K562 (cell line): ENCODE results near the gene API5. TPM values are rescaled to one million over a fixed set of nuclear protein-coding genes. Genes with fewer than 3 reads are reported as not detected.

ENCODE experiments used
- ATAC-seq: fragments of 200-7000 bp; cut with Tn5 transposase; 3 replicates; pipeline ENCODE4 v1.9.1; 2020; ENCODE audit warnings: moderate library complexity
- BruUV-seq: library from RNA; stranded (reverse); fragments of 400-500 nt; replicated peaks from 2 replicates; lab custom pipeline; 2021; lab: Mats Ljungman, UMichigan
- CTCF ChIA-PET: fragments of 300-600 bp; formaldehyde crosslinking; extraction: SDS; loops from one replicate; lab custom pipeline; 2021; ENCODE audit warnings: low intra/inter-chr PET ratio; lab: Yijun Ruan, JAX
- POLR2A ChIA-PET: fragments of 300-600, 350-650 bp; sonication (Branson Sonifier 250); formaldehyde crosslinking; extraction: SDS; loops from one replicate; lab custom pipeline; 2021; ENCODE audit warnings: antibody characterized with exemption, inconsistent platforms; lab: Yijun Ruan, JAX
- DNase-seq, 4 experiments: peaks; one replicate each; pipeline versions ENCODE4 v3.0.0 to v3.0.0-alpha.2; 2011 to 2018; ENCODE audit warnings: low spot score in 3 of 4, mixed read lengths in 3 of 4; ENCODE audit errors: extremely low read depth in 1 of 4
- FAIRE-seq: peaks from 2 replicates; lab custom pipeline; 2011; peaks lifted over from hg19 to GRCh38; lab: Jason Lieb, UNC
- H2AFZ ChIP-seq: 2 replicates; pipeline ENCODE4 v1.6.0; 2011; ENCODE audit warnings: low read depth, low read length, control low read depth, inconsistent platforms
- H3K27ac ChIP-seq: fragments of 200-600 bp; 3 replicates; pipeline ENCODE4 v1.8.0; 2011; ENCODE audit warnings: low read depth, mild to moderate bottlenecking, control low read depth, inconsistent platforms, low read length, moderate library complexity, mixed read lengths; ENCODE audit errors: extremely low read depth
- H3K27me3 ChIP-seq, 2 experiments: fragments of 300-600 bp in 1 of 2; 2 replicates in 1 of 2; 3 replicates in 1 of 2; pipeline versions ENCODE4 v1.6.0 to v1.8.0; 2011; ENCODE audit warnings: inconsistent platforms in 2 of 2, low read length in 2 of 2, mild to moderate bottlenecking in 1 of 2, mixed read lengths in 1 of 2, moderate library complexity in 1 of 2; ENCODE audit not compliant: control insufficient read depth in 2 of 2, insufficient read depth in 2 of 2
- H3K36me3 ChIP-seq: fragments of 300-600 bp; 3 replicates; pipeline ENCODE4 v1.8.0; 2011; ENCODE audit warnings: mild to moderate bottlenecking, low read length, inconsistent platforms; ENCODE audit not compliant: control insufficient read depth, insufficient read depth
- H3K4me1 ChIP-seq, 2 experiments: fragments of 200-600 bp in 1 of 2; replicated peaks in 1 of 2; 2 replicates in 1 of 2; 3 replicates in 1 of 2; pipeline versions ENCODE4 v1.5.1 to v1.8.0; 2011; ENCODE audit warnings: inconsistent platforms in 2 of 2, low read length in 2 of 2, mild to moderate bottlenecking in 1 of 2, mixed read lengths in 1 of 2, moderate library complexity in 1 of 2; ENCODE audit not compliant: control insufficient read depth in 2 of 2, insufficient read depth in 2 of 2
- H3K4me2 ChIP-seq: 2 replicates; pipeline ENCODE4 v1.6.1; 2011; ENCODE audit warnings: low read length, control low read depth, inconsistent platforms, mixed read lengths; ENCODE audit not compliant: insufficient read depth
- H3K4me3 ChIP-seq: fragments of 200-600 bp; sonication (generic), shearing (Covaris generic); 2 replicates; pipeline ENCODE4 v1.5.1; 2016; ENCODE audit warnings: control low read depth, inconsistent platforms
- H3K79me2 ChIP-seq: fragments of 200-600 bp; 3 replicates; pipeline ENCODE4 v1.8.0; 2011; ENCODE audit warnings: low read length, inconsistent platforms; ENCODE audit not compliant: control insufficient read depth, insufficient read depth
- H3K9ac ChIP-seq, 2 experiments: 2 replicates each; pipeline versions ENCODE4 v1.6.0 to v1.6.1; 2011; ENCODE audit warnings: low read depth in 2 of 2, low read length in 2 of 2, control low read depth in 1 of 2, inconsistent platforms in 1 of 2, mild to moderate bottlenecking in 1 of 2, mixed read lengths in 1 of 2; ENCODE audit not compliant: insufficient read depth in 1 of 2
- H3K9me1 ChIP-seq: one replicate; pipeline ENCODE4 v1.6.0; 2011; ENCODE audit warnings: inconsistent platforms, mild to moderate bottlenecking, low read length, moderate library complexity; ENCODE audit not compliant: control insufficient read depth, insufficient read depth
- H3K9me3 ChIP-seq: replicated peaks from 2 replicates; pipeline ENCODE4 v1.5.1; 2011; ENCODE audit warnings: low read depth, low read length, inconsistent platforms; ENCODE audit not compliant: control insufficient read depth, insufficient read depth
- H4K20me1 ChIP-seq: replicated peaks from 2 replicates; pipeline ENCODE4 v1.6.1; 2011; ENCODE audit warnings: low read length, inconsistent platforms, mixed read lengths; ENCODE audit not compliant: control insufficient read depth, insufficient read depth
- ARID1B ChIP-seq: fragments of 450-650 bp; IDR thresholded peaks from 2 replicates; pipeline ENCODE4 v1.6.1; 2016; ENCODE audit warnings: antibody characterized with exemption, mild to moderate bottlenecking, inconsistent platforms
- ATF3 ChIP-seq, 2 experiments: fragments of 450-650 bp in 1 of 2; sonication (generic) in 1 of 2; formaldehyde crosslinking in 1 of 2; IDR thresholded peaks in 1 of 2; conservative IDR thresholded peaks in 1 of 2; 2 replicates each; pipeline versions ENCODE4 v1.6.1 to v1.8.1; 2016 to 2023; ENCODE audit warnings: mild to moderate bottlenecking in 2 of 2, moderate library complexity in 2 of 2, inconsistent platforms in 1 of 2, missing genetic modification reagents in 1 of 2
- CAMTA2 ChIP-seq: fragments of 250-450 bp; sonication (Bioruptor Pico); conservative IDR thresholded peaks from 2 replicates; pipeline ENCODE4 v1.5.1; 2022
- DACH1 ChIP-seq: fragments of 450-650 bp; IDR thresholded peaks from 2 replicates; pipeline ENCODE4 v1.6.1; 2018; ENCODE audit not compliant: partially characterized antibody
- E2F1 ChIP-seq: sonication (generic); formaldehyde crosslinking; IDR thresholded peaks from 2 replicates; pipeline ENCODE4 v1.8.1; 2023; ENCODE audit warnings: mild to moderate bottlenecking, missing genetic modification reagents, moderate library complexity
- ESRRA ChIP-seq: fragments of 450-650 bp; IDR thresholded peaks from 2 replicates; pipeline ENCODE4 v1.6.1; 2014; ENCODE audit warnings: low read depth, mild to moderate bottlenecking, moderate library complexity, borderline replicate concordance
- FOSL1 ChIP-seq: fragments of 200-800 bp; sonication (Bioruptor generic); conservative IDR thresholded peaks from 2 replicates; pipeline ENCODE4 v1.6.1; 2016; ENCODE audit warnings: missing genetic modification characterization, missing compliant biosample characterization
- JUND ChIP-seq, 2 experiments: IDR thresholded peaks; 2 replicates in 1 of 2; 3 replicates in 1 of 2; pipeline ENCODE4 v1.6.1; 2011; ENCODE audit warnings: borderline replicate concordance in 2 of 2, low read depth in 2 of 2, low read length in 2 of 2, improper control_type of control experiment in 1 of 2, missing biosample characterization in 1 of 2, missing genetic modification characterization in 1 of 2, missing genetic modification reagents in 1 of 2
- NFIC ChIP-seq: fragments of 450-650 bp; IDR thresholded peaks from 2 replicates; pipeline ENCODE4 v1.6.1; 2017; ENCODE audit warnings: mild to moderate bottlenecking, inconsistent platforms
- RAD21 ChIP-seq, 2 experiments: fragments of 250-450 bp in 1 of 2; fragments of 450-650 bp in 1 of 2; sonication (Bioruptor Pico) in 1 of 2; formaldehyde crosslinking in 1 of 2; IDR thresholded peaks in 1 of 2; conservative IDR thresholded peaks in 1 of 2; 2 replicates each; pipeline versions ENCODE4 v1.4.0 to v1.8.0; 2020 to 2022; ENCODE audit warnings: mild to moderate bottlenecking in 2 of 2, moderate library complexity in 1 of 2
- ZNF586 ChIP-seq: fragments of 450-650 bp; formaldehyde crosslinking; conservative IDR thresholded peaks from 2 replicates; pipeline ENCODE4 v1.4.0; 2020; ENCODE audit warnings: mild to moderate bottlenecking, moderate library complexity
- ZNF780A ChIP-seq: fragments of 250-450 bp; sonication (Bioruptor Pico); IDR thresholded peaks from 2 replicates; pipeline ENCODE4 v1.5.0; 2021; ENCODE audit warnings: mild to moderate bottlenecking
- WGBS: fragments of 100-300 bp; shearing (Covaris generic); methylation state at CpG from one replicate; pipeline ENCODE4 v1.1.6; 2016; ENCODE audit warnings: low coverage, mixed read lengths; ENCODE audit not compliant: insufficient coverage; ENCODE audit errors: missing lambda C conversion rate; 5-methylcytosine and 5-hydroxymethylcytosine counted together
- in situ Hi-C: fragments of 300-500 bp; cut with MboI; formaldehyde crosslinking; loops from 4 replicates; pipeline ENCODE4 v1.15.0; 2018; ENCODE audit warnings: inconsistent platforms, mixed read lengths
- intact Hi-C: fragments of 100-400 bp; cut with micrococcal nuclease; formaldehyde crosslinking; loops from 2 replicates; pipeline ENCODE4 v1.14.2; 2022
- polyA plus RNA-seq, 8 experiments: library from polyadenylated mRNA; depleted of rRNA in 4 of 8; stranded (reverse) in 5 of 8; unstranded in 3 of 8; fragments of >200 nt; fragmentation: Nextera tagmentation in 2 of 8; fragmentation: Illumina TruSeq in 1 of 8; extraction: Ambion mirVana in 2 of 8; extraction: Trizol in 1 of 8; gene quantifications; 2 replicates each; pipeline versions ENCODE4 v1.2.1 to v1.2.3, GENCODE V29; 2011 to 2014; ENCODE audit warnings: inconsistent platforms in 1 of 8, missing spikeins in 1 of 8
- total RNA-seq, 7 experiments: library from RNA; depleted of rRNA in 6 of 7; stranded (reverse); fragments of >200 nt in 6 of 7; fragmentation: Illumina TruSeq in 2 of 7; extraction: Trizol in 2 of 7; gene quantifications; 2 replicates each; pipeline versions ENCODE4 v1.2.1 to v1.2.3, GENCODE V29; 2011 to 2021; ENCODE audit warnings: low replicate concordance in 1 of 7

The API5 gene
- total and polyA plus RNA-seq, 9 of the 15 experiments (the other 6 are each of a cell fraction or from before 2014, with no cell fraction given) = 59.8 to 146 (median 123) TPM

GRCh38 chr11:43327987-43328386 lies 16.2 kb downstream of the API5 start:
- no peak overlapping the region for H3K4me2 ChIP-seq
- H3K27me3 ChIP-seq = no peaks in the 10 kb centered on the region
- POLR2A ChIA-PET = interaction anchor here (1.1 kb wide), 1 partner anchor 8 kb away, joined by 3 read pairs; no protein-coding TSS in a partner anchor
- CTCF ChIA-PET = no interaction called here
- H2AFZ ChIP-seq = no peak overlapping the region
- no peak for ATAC-seq
- no peaks in the 10 kb centered on the region for H3K9me3 ChIP-seq
- FAIRE-seq = no peak
- intact Hi-C loops (loop anchor here (5.0 kb wide), 1 partner anchor 89 kb away; no protein-coding TSS in a partner anchor), in situ Hi-C loops (no loop called here)
- H3K9me1 ChIP-seq = no peaks in the 10 kb centered on the region
- no TSS peak for BruUV-seq
- peaks cover 98% of the 10 kb centered on the region for H3K36me3 ChIP-seq
- no peak overlapping the region for H3K9ac ChIP-seq
- no peak overlapping the region for H3K27ac ChIP-seq
- TF ChIP-seq DACH1 = peak; percentile 28
- TF ChIP-seq JUND (IDR thresholded peaks at IDR 0.05; ENCODE audit: borderline replicate concordance, low read depth, low read length) = peak; percentile 47; the same call in 1 of the 2 replicates
- TF ChIP-seq JUND (tag; IDR thresholded peaks at IDR 0.05; ENCODE audit: borderline replicate concordance, low read depth, low read length) = 0 out of 3 replicates have a peak, but pooled peaks have one; percentile 38
- TF ChIP-seq ATF3 (IDR thresholded peaks at IDR 0.05) = peak; percentile 59
- no peak for TF ChIP-seq ATF3 (CRISPR knock-in tag; conservative IDR thresholded peaks at IDR 0.05)
- TF ChIP-seq ZNF780A (CRISPR knock-in tag) = no peak
- peak; percentile 84 for TF ChIP-seq FOSL1 (tag)
- no peak for TF ChIP-seq ARID1B
- TF ChIP-seq CAMTA2 (CRISPR knock-in tag) = no peak
- peak; percentile 87 for TF ChIP-seq NFIC
- no peak for TF ChIP-seq E2F1 (CRISPR knock-in tag)
- TF ChIP-seq ZNF586 (CRISPR knock-in tag) = no peak
- TF ChIP-seq ESRRA = no peak
- no peak for TF ChIP-seq RAD21 (CRISPR knock-in tag; conservative IDR thresholded peaks at IDR 0.05 in 1 of 2, IDR thresholded peaks at IDR 0.05 in 1 of 2)
- TF ChIP-seq, all 486 proteins: peak for 5
- no peaks in the 10 kb centered on the region for H3K79me2 ChIP-seq
- peak; percentile 11 to 61 (median 44) for DNase-seq
- H3K4me3 ChIP-seq = no peak overlapping the region
- no peaks in the 10 kb centered on the region for H4K20me1 ChIP-seq
- WGBS = 43% methylated on average over 2 of the region's 2 CpGs
- H3K4me1 ChIP-seq = no peaks in the 10 kb centered on the region
